ENCODE measurements around the gene LRRC61. TPM values are rescaled to one million over a fixed set of nuclear protein-coding genes. Genes with fewer than 3 reads are reported as not detected.

LRRC61 gene
- total RNA-seq, 1 donor from 2014 or later, result 13.0 TPM

- Mint-ChIP-seq H3K4me3 (peak overlapping the region; percentile 10), H3K36me3 (no peaks in the 10 kb centered on the region), H3K27ac (no peak overlapping the region), H3K4me1 (ENCODE audit: unreplicated experiment) (peaks cover 42% of the 10 kb centered on the region), H3K27me3 (no peaks in the 10 kb centered on the region), H3K9me3 (no peaks in the 10 kb centered on the region)
- no peak for TF ChIP-seq CTCF (conservative IDR thresholded peaks at IDR 0.05)
- no peak for DNase-seq (ENCODE audit: extremely low spot score, unreplicated experiment)
Observed at GRCh38 chr7:150363370-150363769, 40.2 kb downstream of the LRRC61 start.

GRCh38 chr7:150363872-150364271 is 40.7 kb downstream of the LRRC61 start:
- Mint-ChIP-seq H3K27me3 (no peaks in the 10 kb centered on the region), H3K4me3 (peak overlapping the region; percentile 12), H3K36me3 (no peaks in the 10 kb centered on the region), H3K9me3 (no peaks in the 10 kb centered on the region), H3K27ac (peak overlapping the region; percentile 31), H3K4me1 (ENCODE audit: unreplicated experiment) (peaks cover 42% of the 10 kb centered on the region)
- no peak for TF ChIP-seq CTCF (conservative IDR thresholded peaks at IDR 0.05)
- no peak for DNase-seq (ENCODE audit: extremely low spot score, unreplicated experiment)

GRCh38 chr7:150365194-150365593 is 42.0 kb downstream of the LRRC61 start:
- H3K36me3 Mint-ChIP-seq, result no peaks in the 10 kb centered on the region
- TF ChIP-seq CTCF (conservative IDR thresholded peaks at IDR 0.05), result no peak
- no peaks in the 10 kb centered on the region for H3K27me3 Mint-ChIP-seq

GRCh38 chr7:150365673-150366398 is 42.7 kb downstream of the LRRC61 start:
- no peaks in the 10 kb centered on the region for H3K27me3 Mint-ChIP-seq
- peak overlapping the region; percentile 96 for H3K27ac Mint-ChIP-seq
- H3K4me1 Mint-ChIP-seq (ENCODE audit: unreplicated experiment), result peaks cover 47% of the 10 kb centered on the region
- H3K4me3 Mint-ChIP-seq, result peak overlapping the region; percentile 82
- TF ChIP-seq CTCF (conservative IDR thresholded peaks at IDR 0.05), result no peak
- no peak for DNase-seq (ENCODE audit: extremely low spot score, unreplicated experiment)
- peaks cover 4% of the 10 kb centered on the region for H3K36me3 Mint-ChIP-seq
- no peaks in the 10 kb centered on the region for H3K9me3 Mint-ChIP-seq

More at GRCh38 chr7:150365194-150365593, 42.0 kb downstream of the LRRC61 start:
- H3K4me3 Mint-ChIP-seq, result no peak overlapping the region
- peaks cover 42% of the 10 kb centered on the region for H3K4me1 Mint-ChIP-seq (ENCODE audit: unreplicated experiment)
- DNase-seq (ENCODE audit: extremely low spot score, unreplicated experiment), result no peak
- no peak overlapping the region for H3K27ac Mint-ChIP-seq
- H3K9me3 Mint-ChIP-seq, result no peaks in the 10 kb centered on the region

GRCh38 chr7:150367677-150368095 is 44.5 kb downstream of the LRRC61 start:
- no peaks in the 10 kb centered on the region for H3K27me3 Mint-ChIP-seq
- no peak for TF ChIP-seq CTCF (conservative IDR thresholded peaks at IDR 0.05)
- H3K9me3 Mint-ChIP-seq, result no peaks in the 10 kb centered on the region
- no peak for DNase-seq (ENCODE audit: extremely low spot score, unreplicated experiment)
- peak overlapping the region; percentile 90 for H3K4me3 Mint-ChIP-seq
- H3K4me1 Mint-ChIP-seq (ENCODE audit: unreplicated experiment), result peaks cover 34% of the 10 kb centered on the region
- H3K36me3 Mint-ChIP-seq, result peaks cover 6% of the 10 kb centered on the region
- peak overlapping the region; percentile 98 for H3K27ac Mint-ChIP-seq
